OCI-LY7 (cell line): ENCODE data around the gene ALG14.

Source experiments
- CTCF ChIP-seq: fragments of 200-600 bp; sonication (generic); conservative IDR thresholded peaks from 2 replicates; pipeline ENCODE4 v1.5.1; 2014; ENCODE audit warnings: mild to moderate bottlenecking, antibody characterized with exemption, low read length, moderate library complexity, mixed read lengths
- EZH2phosphoT487 ChIP-seq: fragments of 200-600 bp; sonication (generic); IDR thresholded peaks from 2 replicates; pipeline ENCODE4 v1.6.1; 2018; ENCODE audit warnings: low read depth, borderline replicate concordance, mild to moderate bottlenecking, mixed run types, antibody characterized with exemption, low read length, moderate library complexity, mixed read lengths

GRCh38 chr1:95012389-95012788 lies 60.4 kb downstream of the ALG14 start:
- TF ChIP-seq CTCF (no peak), EZH2phosphoT487 (no peak)
